ENCODE data around the gene MYO16.

DNA sequence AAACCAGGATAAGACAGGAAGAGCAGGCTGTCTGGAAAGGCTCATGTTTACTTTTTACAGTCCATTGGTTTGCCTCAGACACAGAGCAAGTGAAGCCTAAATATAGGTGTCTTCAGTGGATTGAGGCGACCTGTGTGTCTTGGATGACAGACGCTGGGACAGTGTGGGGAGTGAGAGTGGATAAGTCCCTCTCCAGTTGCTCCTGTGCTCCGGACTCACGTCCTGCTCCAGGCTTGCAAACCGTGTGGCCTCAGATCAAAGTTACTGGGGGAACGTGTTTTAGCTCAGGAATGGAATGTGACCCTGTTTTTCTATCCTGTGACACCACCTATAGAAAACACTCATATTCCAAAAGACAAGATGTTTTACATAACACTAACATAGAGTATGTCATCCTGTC lies 465.7 kb downstream of the MYO16 start:
- TF ChIP-seq CTCF (IDR thresholded peaks at IDR 0.05), result no peak
- no peak for TF ChIP-seq POLR2A (IDR thresholded peaks at IDR 0.05)
